H1 (cell line): ENCODE measurements around the gene DCANP1.

ENCODE experiments used
- EZH2 ChIP-seq: fragments of 200-600 bp; sonication (generic); IDR thresholded peaks from 2 replicates; pipeline ENCODE4 v1.7.1; 2012; ENCODE audit warnings: low read depth, mild to moderate bottlenecking, moderate library complexity, low read length, inconsistent platforms; ENCODE audit not compliant: severe bottlenecking
- MAFK ChIP-seq: IDR thresholded peaks from 2 replicates; pipeline ENCODE4 v1.6.1; 2012; ENCODE audit warnings: low read depth, mild to moderate bottlenecking, improper control_type of control experiment, low read length
- PHF8 ChIP-seq: fragments of 200-600 bp; sonication (generic); conservative IDR thresholded peaks from 2 replicates; pipeline ENCODE4 v1.7.1; 2012; ENCODE audit warnings: low read depth, mild to moderate bottlenecking, inconsistent platforms, low read length, moderate library complexity
- POLR2A ChIP-seq, 2 experiments: IDR thresholded peaks; 1 replicate in 1 of 2; 2 replicates in 1 of 2; pipeline ENCODE4 v1.6.1; 2011; ENCODE audit warnings: low read depth in 2 of 2, low read length in 2 of 2, mild to moderate bottlenecking in 2 of 2; ENCODE audit errors: control extremely low read depth in 1 of 2
- TF ChIP-seq, protein P1 (sequence below), 3 experiments: IDR thresholded peaks; 1 replicate in 2 of 3; 2 replicates in 1 of 3; pipeline versions ENCODE4 v1.5.1 to v1.6.1; 2011; ENCODE audit warnings: low read length in 3 of 3, mild to moderate bottlenecking in 3 of 3, inconsistent platforms in 2 of 3, low read depth in 1 of 3, moderate library complexity in 1 of 3; ENCODE audit not compliant: insufficient read depth in 1 of 3; ENCODE audit errors: control extremely low read depth in 1 of 3

DNA sequence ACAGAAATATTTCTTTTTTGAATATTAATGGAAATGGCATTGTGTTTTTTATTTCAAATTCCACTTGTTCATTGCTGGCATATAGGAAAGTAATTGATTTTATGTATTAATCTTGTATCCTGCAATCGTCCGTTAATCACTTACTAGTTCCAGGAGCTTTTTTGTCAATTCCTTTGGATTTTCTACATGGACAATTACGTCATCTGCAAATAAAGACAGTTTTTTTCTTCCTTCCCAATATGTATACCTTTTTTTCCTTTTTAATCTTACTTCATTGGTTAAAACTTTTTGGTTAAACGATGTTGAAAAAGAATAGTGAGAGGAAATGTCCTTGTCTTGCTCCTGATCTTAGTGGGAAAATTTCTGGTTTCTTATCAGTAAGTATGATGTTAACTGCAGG is 6.5 kb upstream of the DCANP1 start:
- TF ChIP-seq, protein P1, sequence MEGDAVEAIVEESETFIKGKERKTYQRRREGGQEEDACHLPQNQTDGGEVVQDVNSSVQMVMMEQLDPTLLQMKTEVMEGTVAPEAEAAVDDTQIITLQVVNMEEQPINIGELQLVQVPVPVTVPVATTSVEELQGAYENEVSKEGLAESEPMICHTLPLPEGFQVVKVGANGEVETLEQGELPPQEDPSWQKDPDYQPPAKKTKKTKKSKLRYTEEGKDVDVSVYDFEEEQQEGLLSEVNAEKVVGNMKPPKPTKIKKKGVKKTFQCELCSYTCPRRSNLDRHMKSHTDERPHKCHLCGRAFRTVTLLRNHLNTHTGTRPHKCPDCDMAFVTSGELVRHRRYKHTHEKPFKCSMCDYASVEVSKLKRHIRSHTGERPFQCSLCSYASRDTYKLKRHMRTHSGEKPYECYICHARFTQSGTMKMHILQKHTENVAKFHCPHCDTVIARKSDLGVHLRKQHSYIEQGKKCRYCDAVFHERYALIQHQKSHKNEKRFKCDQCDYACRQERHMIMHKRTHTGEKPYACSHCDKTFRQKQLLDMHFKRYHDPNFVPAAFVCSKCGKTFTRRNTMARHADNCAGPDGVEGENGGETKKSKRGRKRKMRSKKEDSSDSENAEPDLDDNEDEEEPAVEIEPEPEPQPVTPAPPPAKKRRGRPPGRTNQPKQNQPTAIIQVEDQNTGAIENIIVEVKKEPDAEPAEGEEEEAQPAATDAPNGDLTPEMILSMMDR (IDR thresholded peaks at IDR 0.05; ENCODE audit: control extremely low read depth in 1 of 3, insufficient read depth in 1 of 3, low read depth in 1 of 3, low read length in 3 of 3) = no peak
- TF ChIP-seq MAFK (no peak), EZH2 (no peak), POLR2A (IDR thresholded peaks at IDR 0.05; ENCODE audit: control extremely low read depth in 1 of 2, low read depth in 2 of 2, low read length in 2 of 2) (no peak), PHF8 (no peak)
